Dedifferentiated amniotic fluid mesenchymal stem cell (primary cell): ENCODE results near the gene ZBED4.
A peak's percentile ranks its signal among the peaks of the same experiment; 100 is the strongest.

ENCODE experiments used
- DNase-seq: peaks from one replicate; pipeline ENCODE4 v3.0.0-alpha.2; 2016; ENCODE audit errors: extremely low spot score

ZBED4 gene

DNA sequence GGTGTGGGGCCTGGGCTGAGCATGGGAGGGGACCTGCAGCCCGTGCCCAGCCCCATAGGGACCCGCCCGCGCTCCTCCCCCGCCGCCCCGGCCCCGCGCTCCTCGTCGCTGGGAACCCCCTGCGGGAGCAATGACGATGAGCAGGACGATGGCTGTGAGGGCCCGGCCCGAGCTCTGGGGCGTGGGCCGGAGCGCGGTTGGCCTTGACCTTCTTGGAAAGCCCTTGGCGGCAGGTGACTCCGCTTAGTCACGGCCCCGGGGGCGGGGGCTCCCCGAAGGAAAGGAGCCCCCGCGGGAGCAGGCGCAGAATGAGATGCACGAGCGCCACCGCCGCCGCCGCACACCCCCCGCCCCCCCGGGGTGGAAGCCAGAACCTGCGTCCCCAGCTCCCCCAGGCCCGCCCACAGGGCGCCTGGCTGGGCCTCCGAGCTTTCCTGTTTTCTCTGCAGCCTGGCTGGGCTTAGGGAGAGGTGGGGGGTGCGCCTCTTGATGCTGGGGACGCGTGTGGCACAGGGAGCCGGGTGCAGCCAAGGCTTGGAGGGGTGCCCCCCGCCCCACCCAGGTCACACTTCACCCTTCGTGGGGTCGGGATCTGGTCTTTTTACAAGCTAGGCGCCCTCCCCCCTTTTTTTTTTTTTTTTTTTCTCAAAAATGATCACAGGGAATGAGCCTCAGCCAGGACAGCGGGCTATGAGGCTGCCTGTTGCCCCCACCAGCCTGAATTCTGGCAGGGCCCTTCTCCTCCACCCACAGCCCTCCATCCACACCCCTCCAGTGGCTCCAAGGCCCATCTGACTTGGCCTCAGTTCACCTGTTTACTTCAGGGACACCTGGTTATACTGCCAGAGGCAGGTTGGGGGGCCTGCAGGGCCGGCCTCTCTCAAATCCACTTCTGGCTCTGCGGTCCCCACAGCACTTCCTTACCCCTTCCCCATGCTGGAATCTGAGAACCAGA, 82.7 kb downstream of the ZBED4 start:
- DNase-seq: peak; percentile 36

DNA sequence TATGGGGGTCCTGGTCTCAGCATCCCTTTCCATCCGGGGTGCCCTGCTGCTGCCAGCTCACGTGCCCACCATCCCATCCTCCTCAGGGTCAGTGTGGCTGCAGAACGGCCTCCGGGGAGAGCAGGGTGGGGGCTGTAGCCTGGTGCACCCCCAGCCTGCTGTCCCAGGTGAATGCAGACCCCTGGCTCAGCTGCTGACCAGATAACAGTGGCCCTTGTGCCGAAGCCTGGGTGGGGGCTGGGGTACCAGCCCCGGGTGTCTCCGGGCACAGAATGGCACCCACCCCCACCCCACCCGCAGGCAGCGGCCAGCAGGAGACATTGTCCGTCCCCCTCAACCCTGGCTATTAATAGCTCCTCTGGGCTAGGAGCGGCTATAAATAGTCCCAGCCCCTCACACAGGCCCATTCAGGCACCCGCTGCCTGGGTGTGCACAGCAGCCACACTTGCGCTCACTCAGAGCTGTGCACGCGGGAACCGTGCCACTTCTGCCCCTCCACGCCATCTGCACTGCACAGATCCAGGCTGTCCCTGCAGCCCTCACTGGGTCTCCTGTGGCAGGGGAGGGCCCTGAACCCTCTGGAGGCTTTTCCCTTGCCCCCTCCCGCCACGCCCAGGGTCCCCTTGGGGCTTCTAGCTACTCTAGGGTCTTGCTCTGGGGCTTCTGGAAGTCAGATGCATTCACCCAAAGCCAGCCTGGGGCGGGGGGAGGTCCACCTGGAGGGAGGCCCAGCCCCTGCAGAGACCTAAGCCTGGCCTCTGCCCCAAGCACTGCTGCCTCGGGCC, 83.5 kb downstream of the ZBED4 start:
- DNase-seq: no peak

DNA sequence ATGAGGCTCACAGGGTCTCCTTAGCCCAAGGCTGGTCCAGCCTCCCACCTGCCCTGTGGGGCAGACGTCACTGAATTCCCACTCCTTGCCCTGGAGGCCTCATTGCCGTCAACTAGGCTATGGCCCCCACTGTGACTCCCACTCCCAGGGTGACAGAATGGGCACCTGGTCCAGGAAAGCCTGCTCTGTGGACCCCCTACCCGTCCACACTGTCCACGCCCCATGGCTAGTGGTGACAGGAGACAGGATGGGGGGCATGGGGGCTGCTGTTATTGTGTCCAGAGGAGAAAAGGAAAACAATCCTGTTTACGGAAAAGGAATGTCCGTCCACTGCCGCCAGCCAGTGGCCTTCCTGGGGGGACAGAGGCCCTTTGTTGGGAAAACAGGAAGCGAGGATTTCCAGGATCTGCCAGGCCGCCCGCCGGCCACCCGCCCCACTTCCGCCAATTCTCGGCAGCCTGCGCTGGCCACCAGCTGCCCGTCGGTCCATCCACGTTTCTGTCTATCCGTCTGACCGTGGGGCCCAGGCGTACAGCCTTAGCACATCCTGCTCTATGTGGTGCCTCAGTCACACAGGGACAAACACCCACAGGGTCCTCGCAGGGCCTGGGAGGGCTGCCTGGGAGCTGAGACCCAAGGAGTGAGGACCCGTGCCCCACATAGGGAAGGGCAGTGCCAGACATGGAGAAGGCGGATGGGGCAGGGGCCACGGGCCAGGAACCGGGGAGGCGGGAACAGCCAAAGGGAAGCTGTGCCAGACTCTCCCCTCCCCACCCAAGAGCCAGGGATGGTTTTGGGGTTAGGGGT, 84.3 kb downstream of the ZBED4 start:
- DNase-seq: no peak

DNA sequence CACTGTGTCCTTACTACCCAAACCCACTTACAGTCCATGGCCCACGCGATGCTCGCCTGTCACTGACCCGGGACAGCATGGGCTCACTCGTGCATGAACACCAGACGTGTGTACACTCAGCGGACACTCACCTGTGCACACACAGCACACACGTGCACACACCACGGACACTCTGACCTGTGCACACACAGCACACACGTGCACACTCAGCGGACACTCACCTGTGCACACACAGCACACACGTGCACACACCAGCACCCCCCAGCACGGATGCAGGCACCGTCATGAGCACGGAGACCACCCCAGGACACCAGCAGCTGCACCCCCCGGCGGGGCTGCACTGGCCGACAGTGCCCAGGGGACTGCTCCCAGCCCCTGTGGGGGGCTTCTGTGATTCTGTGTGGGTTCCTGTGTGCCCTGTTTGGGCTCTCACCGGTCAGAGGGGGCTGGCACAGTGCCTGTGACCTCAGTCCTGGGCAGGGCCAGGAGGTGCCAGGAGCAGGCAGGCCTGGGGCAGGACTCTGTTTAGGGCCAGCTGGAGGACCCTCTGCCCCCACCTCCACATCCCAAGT, 85.0 kb downstream of the ZBED4 start:
- DNase-seq: no peak
